ENCODE data around the gene SAV1. TPM values are rescaled to one million over a fixed set of nuclear protein-coding genes. Genes with fewer than 3 reads are reported as not detected.

SAV1 gene
- polyA plus RNA-seq, 2 of the 4 experiments (the other 2 are of a cell fraction) = 20.3 TPM

GRCh38 chr14:50590464-50590863 lies 77.6 kb downstream of the SAV1 start:
- ChIA-PET CTCF (interaction anchor here (2.3 kb wide), 1 partner anchor 10 kb away, joined by 6 read pairs; no protein-coding TSS in a partner anchor), POLR2A (no interaction called here)
- no peak overlapping the region for H3K4me2 ChIP-seq
- ATAC-seq (no peak), FAIRE-seq (no peak), DNase-seq (ENCODE audit: low read depth in 1 of 2, low spot score in 1 of 2) (no peak)
- H3K4me1 ChIP-seq = no peaks in the 10 kb centered on the region
- H3K9me3 ChIP-seq = no peaks in the 10 kb centered on the region
- TF ChIP-seq SMC3 (IDR thresholded peaks at IDR 0.05) (no peak), RARB (CRISPR knock-in tag; IDR thresholded peaks at IDR 0.05) (no peak), MAX (IDR thresholded peaks at IDR 0.05) (no peak), SREBF2 (IDR thresholded peaks at IDR 0.05) (no peak), MYC (IDR thresholded peaks at IDR 0.05; ENCODE audit: borderline replicate concordance, low read length) (no peak), CEBPB (IDR thresholded peaks at IDR 0.05) (0 out of 4 replicates have a peak, but pooled peaks of 1 of the 2 experiments have one; percentile 7), MAFK (IDR thresholded peaks at IDR 0.05; ENCODE audit: partially characterized antibody) (no peak)
- 23% methylated on average over 2 of the region's 2 CpGs for WGBS (ENCODE audit: missing lambda C conversion rate)
- no peak overlapping the region for H3K27ac ChIP-seq
- H3K4me3 ChIP-seq = no peak overlapping the region

Small RNA genes within 50 kb of the gene (small RNA-seq; reads per million reads assigned to genes)
- gene RN7SL452P = 0 to 7.3 (median 0) reads per million in 6 experiments

Other genes starting within 250 kb of the SAV1 start
- gene MAP4K5, start 135.7 kb downstream of the SAV1 start, polyA plus RNA-seq (2011; rRNA removed) = 18.7 and 20.0 TPM in 2 replicates
- gene MAP4K5, start 135.7 kb downstream of the SAV1 start, polyA plus RNA-seq (2017; fragmentation: RNase III; extraction: RNeasy Plus Mini Kit Qiagen cat#74134 plus additional on column Dnase treatment) = 28.8 to 32.9 TPM (median 30.8 TPM) in 3 replicates
- 4.4 and 4.7 TPM in 2 replicates for gene ATL1, start 108.2 kb downstream of the SAV1 start, polyA plus RNA-seq (2011; rRNA removed)
- 4.2 to 6.6 TPM (median 5.1 TPM) in 3 replicates for gene ATL1, start 108.2 kb downstream of the SAV1 start, polyA plus RNA-seq (2017; fragmentation: RNase III; extraction: RNeasy Plus Mini Kit Qiagen cat#74134 plus additional on column Dnase treatment)
- gene NIN, start 162.9 kb upstream of the SAV1 start, polyA plus RNA-seq (2011; rRNA removed) = 19.5 and 20.5 TPM in 2 replicates
- gene NIN, start 162.9 kb upstream of the SAV1 start, polyA plus RNA-seq (2017; fragmentation: RNase III; extraction: RNeasy Plus Mini Kit Qiagen cat#74134 plus additional on column Dnase treatment) = 11.8 to 12.6 TPM (median 12.4 TPM) in 3 replicates
- not detected in 2 replicates for gene ABHD12B, start 203.7 kb upstream of the SAV1 start, polyA plus RNA-seq (2011; rRNA removed)
- gene ABHD12B, start 203.7 kb upstream of the SAV1 start, polyA plus RNA-seq (2017; fragmentation: RNase III; extraction: RNeasy Plus Mini Kit Qiagen cat#74134 plus additional on column Dnase treatment) = not detected in 3 replicates